Spleen (tissue), 11 donors: ENCODE data around the gene YAP1. TPM values are rescaled to one million over a fixed set of nuclear protein-coding genes. Genes with fewer than 3 reads are reported as not detected.

Experiments used
- DNase-seq: peaks from one replicate; pipeline ENCODE4 v3.0.0-alpha.2; 2020
- H3K27ac ChIP-seq, 8 donors: fragments of 200-600 bp; sonication (generic) in 7 of 8; 1 replicate in 4 of 8; 2 replicates in 4 of 8; pipeline versions ENCODE4 v1.5.0 to v1.8.0; 2016 to 2021; ENCODE audit warnings: inconsistent platforms in 4 of 8, mild to moderate bottlenecking in 4 of 8, moderate library complexity in 1 of 8
- H3K27me3 ChIP-seq, 7 donors: fragments of 200-600 bp; sonication (generic) in 6 of 7; replicated peaks in 1 of 7; 1 replicate in 4 of 7; 2 replicates in 3 of 7; pipeline versions ENCODE4 v1.5.0 to v1.8.0; 2016 to 2021; ENCODE audit warnings: inconsistent platforms in 3 of 7, mild to moderate bottlenecking in 1 of 7
- H3K36me3 ChIP-seq, 6 donors: fragments of 200-600 bp; sonication (generic) in 5 of 6; 1 replicate in 4 of 6; 2 replicates in 2 of 6; pipeline versions ENCODE4 v1.5.0 to v1.8.0; 2016 to 2021; ENCODE audit warnings: inconsistent platforms in 2 of 6
- H3K4me1 ChIP-seq, 6 donors: fragments of 200-600 bp; sonication (generic) in 5 of 6; 1 replicate in 3 of 6; 2 replicates in 3 of 6; pipeline versions ENCODE4 v1.5.0 to v1.8.0; 2016 to 2021; ENCODE audit warnings: inconsistent platforms in 3 of 6
- H3K4me3 ChIP-seq, 8 donors: fragments of 200-600 bp; sonication (generic) in 7 of 8; 1 replicate in 4 of 8; 2 replicates in 4 of 8; pipeline versions ENCODE4 v1.5.0 to v1.8.0; 2016 to 2021; ENCODE audit warnings: inconsistent platforms in 4 of 8, mild to moderate bottlenecking in 4 of 8, moderate library complexity in 2 of 8
- H3K9me3 ChIP-seq, 8 donors: fragments of 200-600 bp; sonication (generic) in 7 of 8; 1 replicate in 4 of 8; 2 replicates in 4 of 8; pipeline versions ENCODE4 v1.5.0 to v1.8.0; 2016 to 2021; ENCODE audit warnings: inconsistent platforms in 4 of 8
- POLR2A ChIP-seq, 3 donors: fragments of 450-650 bp; IDR thresholded peaks; one replicate each; pipeline ENCODE4 v1.5.1; 2017; ENCODE audit warnings: antibody characterized with exemption in 3 of 3, mild to moderate bottlenecking in 1 of 3
- POLR2AphosphoS5 ChIP-seq, 3 donors: sonication (generic); formaldehyde crosslinking; IDR thresholded peaks; one replicate each; pipeline ENCODE4 v1.5.1; 2017; ENCODE audit warnings: antibody characterized with exemption in 3 of 3
- WGBS, 5 donors: extraction: QIAGEN DNeasy Blood & Tissue Kit in 3 of 5; methylation state at CpG; one replicate each; pipeline versions ENCODE4 v1.1.5 to v1.1.7; 2013 to 2018; 5-methylcytosine and 5-hydroxymethylcytosine counted together
- intact Hi-C: fragments of 100-400 bp; cut with DNase I; formaldehyde crosslinking; loops from one replicate; pipeline ENCODE4 v1.15.0; 2023; ENCODE audit warnings: low total_unique reads
- polyA plus RNA-seq, 3 donors: library from polyadenylated mRNA; stranded (reverse); fragments of 200-250 nt; gene quantifications; one replicate each; pipeline ENCODE4 v1.2.1, GENCODE V29; 2013
- total RNA-seq, 7 donors: library from RNA; depleted of rRNA in 3 of 7; stranded (reverse); fragments of >200 nt in 3 of 7; fragmentation: NEBNext Ultra II Directional in 4 of 7; extraction: Animal tissue kit (Norgen Biotek cat#: 25700) in 4 of 7; gene quantifications; one replicate each; pipeline versions ENCODE4 v1.1.0 to v1.2.1, GENCODE V29; 2016 to 2021
- TF ChIP-seq, protein P1 (sequence below), 11 experiments: fragments of 200-600 bp in 7 of 11; fragments of 450-650 bp in 4 of 11; sonication (generic) in 4 of 11; IDR thresholded peaks in 8 of 11; conservative IDR thresholded peaks in 3 of 11; 1 replicate in 7 of 11; 2 replicates in 4 of 11; pipeline versions ENCODE4 v1.4.0 to v1.8.0; 2016 to 2021; ENCODE audit warnings: antibody characterized with exemption in 11 of 11, inconsistent platforms in 4 of 11, mild to moderate bottlenecking in 1 of 11
- donor health status: healthy with polysubstance abuse.
- donor health status: DM: no; HTN: no; CAD: no; lungs with moderate emphysema.
- donor health status: DM: no; HTN: no; CAD: no.
- donor health status: Bipolar disorder and iron deficiency.
- donor health status: healthy.
- donor health status: DM: no; HTN: no; CAD: no.
- donor health status: DM: yes; HTN: yes; CAD: no.

YAP1 gene
- total and polyA plus RNA-seq, 10 donors, result 4.9 to 37.3 (median 31.4) TPM

DNA sequence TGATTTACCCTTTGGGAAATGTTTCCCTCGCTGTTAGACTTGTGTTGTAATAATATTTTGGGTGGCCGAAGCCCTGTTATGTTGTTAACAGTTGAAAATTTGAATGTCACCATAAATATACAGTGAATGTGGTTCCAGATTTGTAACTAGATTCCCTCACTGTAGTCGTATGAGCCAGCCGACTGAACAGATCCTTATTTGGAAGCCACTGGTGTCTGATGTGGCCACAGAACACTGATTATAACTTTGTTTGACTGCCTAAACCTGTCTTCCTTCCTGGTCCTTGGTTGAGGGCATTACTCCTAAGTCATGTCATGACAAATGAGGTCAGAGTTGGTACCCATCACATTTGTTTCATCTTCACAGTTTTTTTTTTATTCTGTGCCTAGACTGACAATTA, 45.4 kb downstream of the YAP1 start:
- H3K27ac ChIP-seq, result no peak overlapping the region
- no peak for DNase-seq
- H3K4me1 ChIP-seq, result peaks cover 0 to 12% (median 0%) of the 10 kb centered on the region in 6 donors
- TF ChIP-seq POLR2A (IDR thresholded peaks at IDR 0.05) (no peak), POLR2AphosphoS5 (IDR thresholded peaks at IDR 0.05) (no peak)
- TF ChIP-seq, protein P1, sequence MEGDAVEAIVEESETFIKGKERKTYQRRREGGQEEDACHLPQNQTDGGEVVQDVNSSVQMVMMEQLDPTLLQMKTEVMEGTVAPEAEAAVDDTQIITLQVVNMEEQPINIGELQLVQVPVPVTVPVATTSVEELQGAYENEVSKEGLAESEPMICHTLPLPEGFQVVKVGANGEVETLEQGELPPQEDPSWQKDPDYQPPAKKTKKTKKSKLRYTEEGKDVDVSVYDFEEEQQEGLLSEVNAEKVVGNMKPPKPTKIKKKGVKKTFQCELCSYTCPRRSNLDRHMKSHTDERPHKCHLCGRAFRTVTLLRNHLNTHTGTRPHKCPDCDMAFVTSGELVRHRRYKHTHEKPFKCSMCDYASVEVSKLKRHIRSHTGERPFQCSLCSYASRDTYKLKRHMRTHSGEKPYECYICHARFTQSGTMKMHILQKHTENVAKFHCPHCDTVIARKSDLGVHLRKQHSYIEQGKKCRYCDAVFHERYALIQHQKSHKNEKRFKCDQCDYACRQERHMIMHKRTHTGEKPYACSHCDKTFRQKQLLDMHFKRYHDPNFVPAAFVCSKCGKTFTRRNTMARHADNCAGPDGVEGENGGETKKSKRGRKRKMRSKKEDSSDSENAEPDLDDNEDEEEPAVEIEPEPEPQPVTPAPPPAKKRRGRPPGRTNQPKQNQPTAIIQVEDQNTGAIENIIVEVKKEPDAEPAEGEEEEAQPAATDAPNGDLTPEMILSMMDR (IDR thresholded peaks at IDR 0.05 in 8 of 11, conservative IDR thresholded peaks at IDR 0.05 in 3 of 11), result no peak
- H3K27me3 ChIP-seq, result no peaks in the 10 kb centered on the region
- H3K4me3 ChIP-seq, result no peak overlapping the region
- intact Hi-C loops, result no loop called here
- H3K9me3 ChIP-seq, result no peaks in the 10 kb centered on the region
- 66 to 75% (median 69%) methylated on average over 4 of the region's 4 CpGs for WGBS, 5 donors
- H3K36me3 ChIP-seq, result no peaks in the 10 kb centered on the region

DNA sequence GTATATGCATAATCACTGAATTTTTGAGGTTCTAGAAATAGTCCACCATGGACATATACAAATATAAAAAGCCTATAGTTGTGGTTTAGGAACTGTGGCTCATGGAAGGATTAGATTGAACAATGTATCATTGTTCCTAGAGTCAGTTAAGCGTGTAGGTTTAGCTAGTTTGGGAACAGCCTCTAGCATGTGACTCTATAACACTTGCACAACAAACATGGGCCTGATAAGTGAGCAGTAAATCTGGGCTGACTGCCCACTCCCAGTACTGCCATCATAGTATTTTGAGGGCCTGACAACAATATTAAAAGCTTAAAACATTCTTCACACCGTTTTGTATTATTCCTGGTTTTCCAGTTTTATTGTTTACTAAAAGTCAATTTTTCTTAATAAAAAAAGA, 47.0 kb downstream of the YAP1 start:
- no peak for DNase-seq
- H3K4me1 ChIP-seq, result peaks cover 0 to 12% (median 0%) of the 10 kb centered on the region in 6 donors
- 62 to 73% (median 67%) methylated on average over 2 of the region's 2 CpGs for WGBS, 5 donors

GRCh38 chr11:102158164-102158735, 48.0 kb downstream of the YAP1 start:
- TF ChIP-seq, protein P1 (IDR thresholded peaks at IDR 0.05 in 8 of 11, conservative IDR thresholded peaks at IDR 0.05 in 3 of 11), result no peak
- TF ChIP-seq POLR2AphosphoS5 (IDR thresholded peaks at IDR 0.05) (no peak), POLR2A (IDR thresholded peaks at IDR 0.05) (no peak)
- H3K9me3 ChIP-seq, result no peaks in the 10 kb centered on the region
- intact Hi-C loops, result no loop called here
- no peak for DNase-seq
- 63 to 83% (median 81%) methylated on average over 2 of the region's 2 CpGs for WGBS, 5 donors
- no peak overlapping the region for H3K4me3 ChIP-seq
- H3K27ac ChIP-seq, result no peak overlapping the region
- H3K4me1 ChIP-seq, result peaks cover 0 to 12% (median 0%) of the 10 kb centered on the region in 6 donors
- no peaks in the 10 kb centered on the region for H3K36me3 ChIP-seq
- no peaks in the 10 kb centered on the region for H3K27me3 ChIP-seq

More for the DNA sequence above, 47.0 kb downstream of the YAP1 start:
- H3K9me3 ChIP-seq, result no peaks in the 10 kb centered on the region
- TF ChIP-seq, protein P1 (IDR thresholded peaks at IDR 0.05 in 8 of 11, conservative IDR thresholded peaks at IDR 0.05 in 3 of 11), result no peak
- TF ChIP-seq POLR2A (IDR thresholded peaks at IDR 0.05) (no peak), POLR2AphosphoS5 (IDR thresholded peaks at IDR 0.05) (no peak)
- H3K27me3 ChIP-seq, result no peaks in the 10 kb centered on the region
- no peak overlapping the region for H3K4me3 ChIP-seq
- H3K27ac ChIP-seq, result no peak overlapping the region
- intact Hi-C loops, result no loop called here
- no peaks in the 10 kb centered on the region for H3K36me3 ChIP-seq

DNA sequence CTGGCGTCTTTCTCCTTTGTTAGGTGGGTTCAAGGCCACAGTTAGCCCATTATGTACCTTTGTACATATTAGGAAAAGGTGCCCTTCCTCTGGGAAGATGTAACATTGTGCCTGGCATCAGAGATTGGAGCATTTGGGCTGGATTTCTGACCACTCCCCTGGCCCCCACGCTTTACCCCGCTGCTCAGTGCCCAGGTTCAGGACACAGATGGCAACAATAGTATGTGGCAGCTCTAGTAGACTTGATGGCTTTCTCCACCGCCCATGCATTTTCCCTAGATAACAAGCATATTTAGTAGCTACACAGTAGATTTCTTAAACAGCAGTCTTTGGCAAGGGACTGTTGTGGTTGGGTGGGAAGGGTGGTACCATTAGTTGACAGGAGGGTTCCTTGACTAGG, 53.1 kb downstream of the YAP1 start:
- 90 to 96% (median 94%) methylated on average over 4 of the region's 4 CpGs for WGBS, 5 donors
- no peak for TF ChIP-seq POLR2A (IDR thresholded peaks at IDR 0.05)
- TF ChIP-seq POLR2AphosphoS5 (IDR thresholded peaks at IDR 0.05), result no peak
- TF ChIP-seq, protein P1 (IDR thresholded peaks at IDR 0.05 in 8 of 11, conservative IDR thresholded peaks at IDR 0.05 in 3 of 11), result no peak
- H3K27ac ChIP-seq, result no peak overlapping the region
- no peaks in the 10 kb centered on the region for H3K27me3 ChIP-seq
- no peak overlapping the region for H3K4me3 ChIP-seq
- intact Hi-C loops, result no loop called here
- no peaks in the 10 kb centered on the region for H3K9me3 ChIP-seq
- H3K36me3 ChIP-seq, result no peaks in the 10 kb centered on the region
- H3K4me1 ChIP-seq, result no peaks in the 10 kb centered on the region
- DNase-seq, result no peak
